ENCODE data around the gene CACNA1I.
A peak's percentile ranks its signal among the peaks of the same experiment; 100 is the strongest.

CACNA1I gene

GRCh38 chr22:39634530-39635405 lies 64.2 kb downstream of the CACNA1I start:
- TF ChIP-seq ZFX (IDR thresholded peaks at IDR 0.05), result no peak
- TF ChIP-seq, protein P1, sequence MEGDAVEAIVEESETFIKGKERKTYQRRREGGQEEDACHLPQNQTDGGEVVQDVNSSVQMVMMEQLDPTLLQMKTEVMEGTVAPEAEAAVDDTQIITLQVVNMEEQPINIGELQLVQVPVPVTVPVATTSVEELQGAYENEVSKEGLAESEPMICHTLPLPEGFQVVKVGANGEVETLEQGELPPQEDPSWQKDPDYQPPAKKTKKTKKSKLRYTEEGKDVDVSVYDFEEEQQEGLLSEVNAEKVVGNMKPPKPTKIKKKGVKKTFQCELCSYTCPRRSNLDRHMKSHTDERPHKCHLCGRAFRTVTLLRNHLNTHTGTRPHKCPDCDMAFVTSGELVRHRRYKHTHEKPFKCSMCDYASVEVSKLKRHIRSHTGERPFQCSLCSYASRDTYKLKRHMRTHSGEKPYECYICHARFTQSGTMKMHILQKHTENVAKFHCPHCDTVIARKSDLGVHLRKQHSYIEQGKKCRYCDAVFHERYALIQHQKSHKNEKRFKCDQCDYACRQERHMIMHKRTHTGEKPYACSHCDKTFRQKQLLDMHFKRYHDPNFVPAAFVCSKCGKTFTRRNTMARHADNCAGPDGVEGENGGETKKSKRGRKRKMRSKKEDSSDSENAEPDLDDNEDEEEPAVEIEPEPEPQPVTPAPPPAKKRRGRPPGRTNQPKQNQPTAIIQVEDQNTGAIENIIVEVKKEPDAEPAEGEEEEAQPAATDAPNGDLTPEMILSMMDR (conservative IDR thresholded peaks at IDR 0.05), result no peak
- H3K27ac ChIP-seq, result peak overlapping the region; percentile 66

GRCh38 chr22:39635719-39636118 lies 65.2 kb downstream of the CACNA1I start:
- TF ChIP-seq, protein P1 (conservative IDR thresholded peaks at IDR 0.05), result no peak
- TF ChIP-seq ZFX (IDR thresholded peaks at IDR 0.05), result no peak
- peak overlapping the region; percentile 66 for H3K27ac ChIP-seq

GRCh38 chr22:39638958-39639357 lies 68.4 kb downstream of the CACNA1I start:
- no peak overlapping the region for H3K27ac ChIP-seq
- TF ChIP-seq, protein P1 (conservative IDR thresholded peaks at IDR 0.05), result no peak
- TF ChIP-seq ZFX (IDR thresholded peaks at IDR 0.05), result no peak

GRCh38 chr22:39641660-39642310 lies 71.2 kb downstream of the CACNA1I start:
- TF ChIP-seq ZFX (IDR thresholded peaks at IDR 0.05), result no peak
- TF ChIP-seq, protein P1 (conservative IDR thresholded peaks at IDR 0.05), result no peak

GRCh38 chr22:39643311-39644083 lies 72.9 kb downstream of the CACNA1I start:
- H3K27ac ChIP-seq, result no peak overlapping the region
- TF ChIP-seq ZFX (IDR thresholded peaks at IDR 0.05), result no peak
- TF ChIP-seq, protein P1 (conservative IDR thresholded peaks at IDR 0.05), result no peak

More at GRCh38 chr22:39641660-39642310, 71.2 kb downstream of the CACNA1I start:
- H3K27ac ChIP-seq, result no peak overlapping the region

DNA sequence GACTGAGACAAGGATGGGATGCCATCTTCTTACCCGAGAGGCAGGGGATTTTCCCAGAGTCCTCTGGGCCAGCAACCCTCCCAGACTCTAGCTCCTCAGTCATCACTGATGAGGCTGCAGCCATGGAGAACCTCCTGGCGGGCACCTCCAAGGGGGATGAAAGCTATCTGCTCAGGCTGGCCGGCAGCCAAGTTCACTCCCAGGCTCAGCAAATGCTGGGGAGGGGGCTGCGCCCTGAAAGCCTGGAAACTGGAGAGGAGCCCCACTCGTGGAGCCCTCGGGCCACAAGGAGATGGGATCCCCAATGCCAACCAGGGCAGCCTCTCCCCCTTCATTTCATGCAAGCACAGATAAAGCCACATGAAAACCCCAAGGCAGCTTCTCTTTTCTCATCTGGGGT lies 75.0 kb downstream of the CACNA1I start:
- TF ChIP-seq, protein P1 (conservative IDR thresholded peaks at IDR 0.05), result no peak
- no peak for TF ChIP-seq ZFX (IDR thresholded peaks at IDR 0.05)

More for the DNA sequence above, 75.0 kb downstream of the CACNA1I start:
- no peak overlapping the region for H3K27ac ChIP-seq
